GM18520 (cell line): ENCODE measurements around the gene RASGRF2.

ENCODE experiments used
- ATAC-seq: cut with Tn5 transposase; IDR thresholded peaks from one replicate; pipeline ENCODE4 v1.9.1; 2021; ENCODE audit not compliant: unreplicated experiment

The RASGRF2 gene

DNA sequence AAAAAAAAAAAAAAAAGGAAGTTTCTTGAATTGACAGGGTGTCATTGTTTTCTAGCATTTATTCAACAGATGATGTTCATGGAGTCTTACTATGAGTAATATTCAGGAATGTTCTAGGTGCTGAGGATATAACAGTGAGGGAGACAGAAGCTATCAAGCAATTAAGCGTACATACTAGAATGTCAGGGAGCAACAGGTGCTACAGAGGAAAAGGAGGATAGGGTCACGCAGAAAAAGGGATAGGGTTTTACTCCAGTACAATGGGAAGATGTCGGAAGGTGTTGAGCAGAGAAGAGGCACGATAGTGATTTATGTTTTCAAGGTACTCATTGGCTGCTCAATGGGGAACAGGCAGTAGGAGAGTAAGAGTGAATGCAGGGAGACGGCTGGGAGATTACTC lies 6.6 kb upstream of the RASGRF2 start:
- ATAC-seq = no peak

DNA sequence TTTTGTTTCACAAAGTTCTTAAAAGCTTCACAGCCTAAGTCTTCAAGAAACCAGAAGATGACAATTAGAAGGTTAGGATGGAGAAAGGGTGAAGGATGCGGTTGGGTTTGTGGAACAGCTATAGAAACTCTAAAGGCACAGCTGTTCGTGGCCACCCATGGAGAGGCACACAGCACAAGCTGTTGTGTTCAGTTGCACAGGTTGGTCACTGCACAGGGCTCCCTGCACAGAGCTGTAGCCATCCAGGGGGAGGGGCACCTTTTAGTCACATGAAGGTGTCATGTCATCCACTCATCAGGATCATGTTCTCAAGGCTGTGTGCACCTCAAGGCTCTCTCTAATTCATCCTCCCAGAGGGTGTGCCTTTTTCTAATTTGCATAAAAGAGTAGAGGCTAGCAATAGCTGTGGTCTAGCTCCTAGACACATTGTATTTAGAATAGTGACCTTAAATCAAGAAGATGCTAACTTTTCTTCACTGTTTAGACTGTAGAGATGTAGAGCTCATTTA lies 5.0 kb upstream of the RASGRF2 start:
- no peak for ATAC-seq

DNA sequence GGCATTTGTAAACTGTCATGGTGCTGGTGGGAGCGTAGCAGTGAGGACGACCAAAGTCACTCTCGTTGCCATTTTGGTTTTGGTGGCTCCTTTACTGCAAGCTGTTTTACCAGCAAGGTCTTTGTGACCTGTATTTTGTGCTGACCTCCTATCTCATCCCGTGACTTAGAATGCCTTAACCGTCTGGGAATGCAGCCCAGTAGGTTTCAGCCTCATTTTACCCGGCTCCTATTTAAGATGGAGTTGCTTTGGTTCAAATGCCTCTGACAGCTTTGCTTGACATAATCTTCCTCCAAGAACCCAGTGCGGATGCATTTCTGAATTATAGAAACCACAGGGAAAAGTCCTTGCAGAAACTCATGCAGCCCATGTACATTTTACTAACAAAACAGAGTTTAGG lies 3.9 kb upstream of the RASGRF2 start:
- no peak for ATAC-seq

DNA sequence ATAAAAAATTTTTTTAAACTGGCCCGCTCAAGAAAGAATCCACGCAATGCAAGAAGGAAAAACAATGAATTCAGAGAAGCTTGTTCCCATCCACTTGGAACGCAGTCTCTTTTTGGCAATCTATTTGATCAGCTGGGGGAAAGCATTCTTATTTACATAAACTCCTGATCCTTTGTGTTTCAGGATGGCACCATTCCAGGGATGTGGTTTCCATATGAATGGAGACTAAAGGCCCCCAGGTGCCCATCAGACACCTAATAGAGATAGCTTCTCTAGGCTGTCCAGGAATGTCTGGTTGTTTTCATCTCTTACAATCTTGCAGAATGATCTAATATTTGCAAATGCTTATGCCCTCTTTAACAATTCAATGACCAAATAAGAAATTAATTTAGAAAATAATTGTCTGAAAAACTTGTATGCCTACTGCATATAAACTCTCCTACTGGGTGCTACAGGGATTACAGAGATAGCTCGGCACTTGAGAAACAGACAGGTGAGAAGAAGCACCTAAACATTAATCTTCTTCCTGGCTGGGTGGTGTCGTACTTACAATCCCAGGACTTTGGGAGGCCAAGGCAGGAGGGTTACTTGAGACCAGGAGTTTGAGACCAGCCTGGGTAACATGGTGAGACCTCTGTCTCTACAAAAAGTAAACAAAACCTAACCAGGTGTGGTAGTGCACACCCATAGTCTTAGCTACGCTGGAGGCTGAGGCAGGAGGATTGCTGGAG lies 3.0 kb upstream of the RASGRF2 start:
- no peak for ATAC-seq

DNA sequence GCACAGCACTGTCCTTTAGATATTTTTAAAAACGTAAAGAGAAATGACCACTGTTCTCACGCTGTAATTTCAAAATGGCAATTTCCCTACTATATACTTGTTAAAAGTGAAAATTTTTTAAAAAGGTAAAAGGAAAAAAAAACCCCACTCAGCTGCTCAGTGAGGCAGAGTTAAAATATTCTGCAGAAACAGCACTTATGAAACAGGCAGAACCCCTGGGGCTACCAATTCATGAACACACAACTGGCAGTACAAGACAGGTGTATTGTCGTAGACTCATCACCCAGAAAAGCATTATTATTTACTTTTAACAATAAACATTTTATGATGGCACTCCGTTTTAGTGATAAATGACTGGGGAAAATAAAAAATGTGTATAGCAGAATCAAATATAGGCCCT lies 1.5 kb upstream of the RASGRF2 start:
- no peak for ATAC-seq

DNA sequence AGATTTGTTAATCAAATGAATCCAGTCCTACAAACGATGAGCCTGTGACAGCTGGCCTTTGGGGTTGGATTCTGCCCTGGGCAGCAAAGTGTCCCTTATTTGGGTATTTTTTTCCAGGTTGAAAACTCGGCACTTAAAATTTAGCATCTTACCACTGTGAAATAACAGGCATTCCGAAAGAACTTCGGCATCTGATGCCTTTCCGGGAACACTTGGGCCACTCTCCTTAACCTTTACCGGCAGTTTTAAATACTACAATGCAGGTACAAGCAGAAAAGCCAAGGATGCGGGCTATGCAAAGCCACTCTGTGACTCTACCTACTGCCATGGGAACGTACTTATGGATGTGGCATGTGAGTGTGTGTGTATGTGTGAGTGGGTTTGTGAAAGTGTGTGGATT lies 1.0 kb upstream of the RASGRF2 start:
- no peak for ATAC-seq

DNA sequence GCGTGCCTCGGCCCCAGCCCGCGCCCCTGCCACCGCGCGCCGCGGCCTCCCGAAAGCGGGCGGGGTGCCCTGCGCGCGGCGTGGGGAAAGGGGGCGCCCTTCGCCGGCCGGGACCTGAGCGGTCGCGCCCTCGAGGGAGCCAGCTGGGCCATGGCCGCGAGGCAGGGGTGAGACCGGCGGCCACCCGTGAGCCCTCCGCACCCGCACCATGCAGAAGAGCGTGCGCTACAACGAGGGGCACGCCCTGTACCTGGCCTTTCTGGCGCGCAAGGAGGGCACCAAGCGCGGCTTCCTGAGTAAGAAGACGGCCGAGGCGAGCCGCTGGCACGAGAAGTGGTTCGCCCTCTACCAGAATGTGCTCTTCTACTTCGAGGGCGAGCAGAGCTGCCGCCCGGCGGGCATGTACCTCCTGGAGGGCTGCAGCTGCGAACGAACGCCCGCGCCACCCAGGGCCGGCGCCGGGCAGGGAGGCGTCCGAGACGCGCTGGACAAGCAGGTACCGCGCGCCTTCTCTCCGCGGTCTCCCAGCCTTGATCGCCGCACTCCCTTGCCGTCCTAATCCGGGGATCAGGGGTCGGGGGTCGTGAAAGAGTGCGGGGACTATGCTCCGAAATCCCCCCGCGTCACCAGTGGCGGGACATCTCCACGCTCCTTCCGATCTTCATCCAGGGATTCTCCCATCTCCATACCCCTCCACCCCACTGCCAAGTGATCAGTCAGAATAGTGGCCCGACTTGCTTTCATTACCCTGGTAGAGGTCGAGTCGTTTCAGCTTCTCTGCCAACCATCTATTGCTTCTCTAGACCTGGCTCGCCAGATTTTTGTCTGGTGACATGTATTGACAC lies 590 bp downstream of the RASGRF2 start:
- no peak for ATAC-seq

DNA sequence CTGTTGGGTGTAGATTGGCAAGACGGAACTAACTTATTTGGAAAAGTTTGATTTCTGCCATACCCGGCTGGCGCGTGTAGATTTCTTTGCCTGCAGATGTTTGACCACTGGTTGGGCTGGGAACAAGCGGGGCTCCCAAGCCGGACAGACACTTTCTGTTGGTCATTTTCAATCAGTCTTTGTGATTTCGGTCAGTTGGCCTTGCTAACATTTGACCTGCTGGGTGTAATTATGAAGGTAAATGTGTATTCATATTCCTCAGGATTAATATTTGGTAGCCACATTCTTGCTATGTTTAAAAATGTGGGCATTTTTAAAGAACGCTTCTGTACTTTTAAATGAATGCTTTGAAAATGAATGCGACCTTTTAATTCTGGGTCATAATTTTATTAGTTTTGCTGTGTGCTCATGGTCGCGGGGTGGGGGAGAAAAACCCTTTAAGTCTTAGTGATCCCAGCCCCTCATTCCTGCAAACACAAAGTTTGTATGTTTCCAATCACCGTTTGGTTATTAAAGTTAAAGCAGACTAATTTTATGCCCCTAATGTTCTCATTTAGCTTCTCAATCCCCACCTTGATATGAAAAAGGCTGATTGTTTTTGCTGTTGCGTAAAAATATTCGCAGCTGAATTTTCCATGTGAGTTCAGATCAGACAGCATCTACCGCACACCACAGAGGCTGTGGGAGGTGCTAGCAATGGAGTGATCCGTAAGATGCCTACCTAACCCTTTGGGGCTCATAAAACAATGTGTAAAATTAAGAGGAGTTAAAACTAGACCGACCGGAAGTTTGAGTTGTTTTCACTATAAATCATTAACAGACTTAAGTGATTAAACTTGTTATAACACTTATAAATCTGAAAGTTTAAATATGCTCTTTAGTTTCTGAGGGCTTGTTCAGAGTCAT lies 1.5 kb downstream of the RASGRF2 start:
- ATAC-seq = no peak

DNA sequence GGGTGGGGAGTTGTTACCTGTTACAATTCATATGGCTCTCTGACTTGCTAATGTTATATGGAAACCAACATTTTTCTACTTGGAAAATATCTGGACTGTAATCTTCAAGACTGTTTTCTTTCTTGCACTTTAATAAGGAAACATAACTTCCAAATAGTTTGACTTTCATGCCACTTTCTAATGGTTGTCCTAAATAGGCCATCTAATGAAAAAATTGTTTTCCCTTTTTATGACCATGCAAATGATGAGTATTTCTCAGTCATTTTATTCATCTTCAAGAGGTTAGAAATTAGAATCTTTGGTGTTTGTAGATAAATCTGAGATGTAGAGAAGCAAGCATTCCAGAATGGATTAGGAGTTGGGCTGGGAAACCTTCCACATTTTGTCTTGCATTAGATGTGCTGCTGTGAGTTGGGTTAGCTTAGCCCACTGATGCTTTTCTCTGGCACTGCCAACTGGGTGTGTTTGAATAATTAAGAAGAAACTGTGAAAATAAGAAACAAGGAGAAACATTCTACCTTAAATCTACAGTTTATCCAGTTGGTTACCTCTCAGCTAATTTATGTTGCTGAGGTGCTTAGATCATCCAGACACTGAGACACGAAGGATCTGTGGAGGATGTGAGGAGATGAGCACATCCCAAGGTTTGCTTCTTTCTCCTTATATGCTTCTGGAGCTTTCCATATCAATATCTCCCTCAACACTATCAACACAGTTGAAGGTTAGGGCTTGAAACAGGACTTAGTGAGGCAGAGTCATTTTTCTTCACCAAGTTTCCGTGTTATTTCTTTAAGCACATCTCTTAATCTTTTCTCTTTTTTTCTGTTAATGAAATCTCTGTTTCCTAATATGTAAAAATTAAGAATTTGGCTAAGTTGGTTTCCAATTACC lies 2.7 kb downstream of the RASGRF2 start:
- ATAC-seq = no peak

DNA sequence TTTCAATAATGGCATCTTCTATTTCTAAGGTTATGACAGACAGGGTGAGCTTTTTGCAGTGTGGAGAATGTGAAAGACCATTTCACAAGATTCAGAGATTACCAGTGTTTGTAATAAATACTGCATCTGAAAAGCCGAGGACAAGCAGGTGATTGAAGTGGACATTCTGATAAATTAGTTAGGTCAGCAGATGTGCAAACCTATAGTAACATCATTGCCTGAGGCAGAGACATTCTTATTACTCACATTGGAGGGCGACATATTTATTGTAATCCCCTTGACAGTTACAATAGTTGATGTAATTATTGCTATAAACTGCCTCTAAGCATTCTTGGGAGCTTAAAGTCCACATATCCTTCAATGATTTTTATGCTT lies 3.3 kb downstream of the RASGRF2 start:
- ATAC-seq = no peak

DNA sequence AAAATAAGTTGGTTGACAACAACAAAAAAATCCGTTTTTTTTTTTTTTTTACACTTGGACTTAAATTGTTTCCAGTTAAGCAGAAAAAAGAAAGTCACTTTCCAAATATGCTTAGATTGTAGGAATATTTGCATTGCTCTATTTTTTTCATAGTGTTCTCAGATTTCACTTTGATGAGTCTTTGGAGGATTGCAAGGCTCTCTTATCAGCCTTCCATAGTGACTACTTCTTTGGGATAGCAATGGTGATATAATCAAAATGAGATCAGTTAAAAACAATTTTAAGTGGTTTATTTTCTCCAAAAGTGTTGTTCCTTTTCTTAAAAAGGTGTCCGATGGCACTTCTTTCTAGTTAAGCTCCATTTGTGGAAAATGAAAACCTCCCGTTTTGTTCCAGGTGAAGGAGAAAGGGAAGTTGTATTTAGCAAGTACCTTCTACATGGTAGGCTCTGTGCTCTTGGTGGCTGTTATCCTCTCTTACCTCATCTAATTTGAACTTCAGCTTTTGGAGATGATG lies 3.9 kb downstream of the RASGRF2 start:
- no peak for ATAC-seq

DNA sequence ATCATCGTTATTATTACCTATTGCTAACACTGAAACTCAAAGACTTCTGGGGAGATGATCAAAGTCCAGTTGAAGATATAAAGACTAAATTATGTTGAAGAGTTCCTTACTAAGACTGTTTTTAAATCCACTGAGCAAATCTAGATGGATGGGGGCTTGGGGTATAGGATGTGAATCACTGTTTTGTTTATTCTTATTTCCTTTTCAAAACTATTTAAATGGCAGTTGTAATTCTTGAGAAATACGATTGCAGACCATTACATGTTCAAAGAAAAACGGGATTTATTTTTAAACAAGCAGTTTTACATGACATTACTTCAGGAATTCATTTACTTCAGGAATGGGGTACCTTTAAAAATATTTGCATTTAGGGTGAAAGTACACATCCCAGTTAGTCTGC lies 4.3 kb downstream of the RASGRF2 start:
- ATAC-seq = no peak

DNA sequence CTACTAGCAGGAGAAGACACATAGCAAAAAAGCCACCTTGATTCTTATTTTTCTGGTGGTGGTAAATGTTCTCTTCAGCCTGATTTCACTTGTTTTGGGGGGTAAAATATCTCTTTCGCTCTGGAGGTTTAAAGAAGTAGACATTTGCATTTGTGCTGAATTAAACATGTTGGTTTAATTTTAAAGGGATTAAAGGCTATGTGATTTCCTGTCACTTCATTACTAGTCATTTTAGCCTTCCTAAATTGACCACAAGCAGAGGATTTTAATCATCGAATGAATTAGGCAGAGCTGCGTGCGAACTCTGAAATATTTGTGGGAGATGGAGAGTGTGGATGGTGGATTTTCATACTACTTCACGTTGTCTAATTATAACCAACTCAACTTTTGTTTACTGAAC lies 4.8 kb downstream of the RASGRF2 start:
- no peak for ATAC-seq

DNA sequence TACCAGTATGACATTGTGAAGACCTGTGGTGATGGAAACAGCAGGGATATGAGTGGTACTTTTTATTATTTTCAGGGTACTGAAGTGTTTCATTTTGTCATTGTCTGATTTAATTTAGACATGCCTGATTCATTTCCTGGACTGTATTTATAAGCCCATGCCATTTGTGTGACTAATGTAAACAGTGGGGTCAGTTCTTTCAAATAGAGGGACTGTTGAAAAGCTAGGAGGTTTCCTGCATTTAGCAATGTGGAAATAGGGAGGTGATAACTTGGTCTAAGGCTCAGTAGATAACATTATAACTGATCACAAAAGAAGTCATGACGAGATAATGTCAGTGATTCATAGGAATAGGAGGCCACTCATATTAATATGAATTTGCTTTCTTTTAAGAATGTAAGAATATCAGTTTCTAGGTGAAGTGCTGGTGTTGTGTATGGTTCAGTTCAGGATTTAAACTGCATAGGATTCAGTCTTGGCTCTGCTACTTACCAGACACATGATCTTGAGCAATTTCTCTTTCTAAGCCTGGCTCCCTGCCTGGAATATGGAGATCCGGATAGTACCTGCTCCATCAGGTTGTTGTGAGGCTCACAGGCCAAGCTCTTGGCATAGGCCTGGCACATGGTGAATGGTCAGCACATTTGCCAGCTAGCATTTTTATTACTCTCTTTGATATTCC lies 7.5 kb downstream of the RASGRF2 start:
- ATAC-seq = no peak

DNA sequence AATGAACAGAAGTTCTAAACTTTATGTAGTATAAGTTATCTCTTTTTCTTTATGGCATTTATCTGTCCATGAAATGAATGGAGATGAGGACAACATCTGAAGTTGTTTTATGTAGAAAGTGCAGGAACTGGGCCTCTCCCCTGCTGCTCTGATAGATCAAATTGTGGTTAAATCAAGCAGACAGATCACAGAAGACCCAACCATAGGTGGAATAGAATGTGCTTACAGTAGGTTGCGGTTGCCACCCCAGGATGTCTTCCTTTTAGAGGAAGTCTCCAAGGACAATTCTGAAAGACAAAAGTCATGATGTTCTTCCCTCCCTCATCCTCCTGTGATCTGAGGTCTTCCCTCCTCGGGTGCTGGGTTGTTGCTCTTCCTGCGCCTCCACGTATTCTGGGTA lies 12.9 kb downstream of the RASGRF2 start:
- no peak for ATAC-seq

DNA sequence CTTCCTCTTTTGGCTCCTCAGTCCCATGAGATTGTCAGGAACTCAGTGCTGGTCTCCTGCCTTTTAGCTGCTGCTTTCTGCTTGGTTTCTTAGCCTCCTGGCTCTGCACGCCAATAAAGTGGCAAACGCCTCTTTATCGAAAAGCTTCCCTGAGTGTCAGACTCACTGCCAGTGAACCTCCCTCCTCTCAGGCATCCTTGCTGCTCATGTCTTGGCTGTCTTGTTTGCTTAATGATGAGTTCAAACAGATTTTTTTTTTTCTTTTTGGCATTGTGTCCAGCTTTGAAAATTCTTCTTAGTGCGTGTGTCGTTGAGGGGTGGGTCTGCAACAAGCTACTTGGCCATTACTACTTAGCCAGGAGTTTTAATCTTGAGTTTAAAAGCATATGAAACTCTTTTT lies 14.9 kb downstream of the RASGRF2 start:
- no peak for ATAC-seq

DNA sequence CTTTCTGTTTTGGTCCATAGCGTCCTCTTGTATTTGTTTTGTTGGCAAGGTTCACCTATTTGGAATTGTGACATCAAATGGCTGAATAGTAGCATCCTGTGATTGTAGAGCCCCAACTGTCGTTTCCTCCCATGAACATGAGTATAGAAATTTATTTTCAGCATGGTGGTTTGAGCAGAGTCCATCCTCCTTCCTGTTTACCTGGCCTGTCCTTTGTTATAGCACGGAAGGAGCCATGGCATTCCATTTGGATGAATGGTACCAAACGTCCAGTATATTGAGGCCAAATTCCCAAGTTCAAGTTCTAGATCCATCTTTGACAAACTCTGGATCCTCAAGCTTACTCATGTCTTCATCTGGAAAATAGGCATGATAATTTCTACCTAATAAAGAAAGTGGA lies 16.8 kb downstream of the RASGRF2 start:
- ATAC-seq = no peak

DNA sequence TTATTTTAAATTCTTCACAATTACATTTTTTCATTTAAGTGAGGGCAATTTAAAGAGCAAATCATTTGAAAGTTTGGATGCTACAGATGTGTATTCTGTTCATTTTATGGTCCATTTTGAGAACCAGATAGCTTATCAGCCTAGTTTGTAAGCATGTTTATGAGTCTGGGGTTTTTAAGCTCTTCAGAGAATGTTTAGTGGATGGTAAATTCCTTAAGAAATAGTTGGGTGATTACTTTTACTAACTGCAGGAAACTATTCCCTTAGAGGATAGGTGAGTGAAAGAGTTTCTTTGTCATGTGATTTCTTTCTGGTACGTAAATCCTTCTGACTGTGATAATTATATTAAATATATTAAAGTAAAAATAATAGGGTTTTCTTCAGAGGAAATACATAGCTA lies 17.6 kb downstream of the RASGRF2 start:
- no peak for ATAC-seq

DNA sequence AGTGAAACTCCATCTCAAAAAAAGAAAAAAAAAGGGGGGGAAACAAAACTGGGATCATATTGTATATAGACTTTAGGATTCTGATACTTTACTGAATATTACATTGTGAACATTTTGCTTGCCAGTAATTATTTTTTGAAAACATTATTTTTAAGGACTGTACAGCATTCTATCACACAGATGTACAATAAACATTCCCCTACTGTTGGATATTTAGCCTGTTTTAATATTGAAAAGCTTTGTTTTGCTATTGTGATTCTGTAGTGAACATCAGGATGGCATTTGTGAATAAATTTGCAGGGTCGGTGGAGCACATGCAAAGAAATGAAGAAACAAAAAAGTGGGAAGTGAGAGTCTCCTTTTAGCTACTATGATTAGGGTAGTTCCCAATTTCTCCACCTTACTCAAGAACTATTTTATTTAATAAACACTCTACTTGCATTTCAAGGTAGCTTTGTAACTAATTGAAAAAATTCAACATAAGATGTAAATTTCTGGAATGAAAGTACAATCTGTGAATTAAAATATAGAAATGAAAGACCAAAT lies 18.7 kb downstream of the RASGRF2 start:
- no peak for ATAC-seq
